HFF-Myc (cell line): Measurements from ENCODE around the gene GRAP.

Experiments used
- DNase-seq: peaks from one replicate; pipeline ENCODE4 v3.0.0-alpha.2; 2011; ENCODE audit warnings: low read depth; ENCODE audit errors: extremely low read depth
- H3K4me3 ChIP-seq: replicated peaks from 2 replicates; pipeline ENCODE4 v1.5.1; 2011; ENCODE audit warnings: low read depth, mild to moderate bottlenecking, control low read depth, low read length
- CTCF ChIP-seq: IDR thresholded peaks from 2 replicates; pipeline ENCODE4 v1.5.1; 2012; ENCODE audit warnings: mild to moderate bottlenecking, low read depth, low read length, control low read depth; ENCODE audit errors: missing control alignments

Gene GRAP

GRCh38 chr17:19011581-19011980 is 35.2 kb downstream of the GRAP start:
- TF ChIP-seq CTCF = no peak

GRCh38 chr17:19010729-19011505 is 35.8 kb downstream of the GRAP start:
- no peak for TF ChIP-seq CTCF
- H3K4me3 ChIP-seq = no peak overlapping the region
- no peak for DNase-seq

More at GRCh38 chr17:19011581-19011980, 35.2 kb downstream of the GRAP start:
- no peak for DNase-seq
- H3K4me3 ChIP-seq = no peak overlapping the region

DNA sequence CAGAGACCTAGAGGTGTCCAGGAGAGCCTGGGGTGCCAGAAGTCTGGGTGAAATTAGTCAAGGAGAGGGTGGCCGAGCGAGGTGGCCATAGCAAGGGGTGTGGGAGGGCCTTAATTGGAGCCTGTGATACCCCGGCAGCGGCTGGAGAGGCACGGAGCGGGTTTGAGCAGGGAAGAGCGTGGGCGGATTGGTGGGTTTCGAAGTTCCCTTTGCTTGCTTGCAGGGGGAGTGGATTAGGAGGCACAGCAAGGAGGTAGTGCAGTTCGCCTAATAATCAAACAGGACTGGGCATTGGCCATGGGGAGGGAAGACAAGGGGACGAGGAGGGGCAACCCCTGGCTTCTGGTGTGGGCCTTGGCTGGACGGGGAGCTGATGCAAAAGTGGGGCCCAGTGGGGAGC is 36.8 kb downstream of the GRAP start:
- no peak for DNase-seq
- no peak overlapping the region for H3K4me3 ChIP-seq
- TF ChIP-seq CTCF = no peak

DNA sequence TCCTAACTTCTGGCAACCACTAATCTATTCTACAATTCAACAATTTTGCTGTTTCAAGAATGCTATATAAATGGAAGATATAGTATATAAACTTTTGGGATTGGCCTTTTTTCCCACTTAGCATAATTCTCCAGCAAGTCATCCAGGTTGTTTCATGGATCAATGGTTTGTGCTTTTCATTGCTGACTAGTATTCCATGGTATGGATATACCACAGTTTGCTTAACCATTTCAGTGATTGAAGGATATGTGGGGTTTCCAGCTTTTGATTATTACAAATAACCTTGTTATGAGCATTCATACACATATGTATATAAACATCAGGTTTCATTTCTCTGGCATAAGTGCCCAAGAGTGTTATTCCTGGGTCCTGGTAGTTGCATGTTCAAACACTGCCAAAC is 40.1 kb downstream of the GRAP start:
- no peak overlapping the region for H3K4me3 ChIP-seq
- DNase-seq = no peak
- TF ChIP-seq CTCF = no peak

DNA sequence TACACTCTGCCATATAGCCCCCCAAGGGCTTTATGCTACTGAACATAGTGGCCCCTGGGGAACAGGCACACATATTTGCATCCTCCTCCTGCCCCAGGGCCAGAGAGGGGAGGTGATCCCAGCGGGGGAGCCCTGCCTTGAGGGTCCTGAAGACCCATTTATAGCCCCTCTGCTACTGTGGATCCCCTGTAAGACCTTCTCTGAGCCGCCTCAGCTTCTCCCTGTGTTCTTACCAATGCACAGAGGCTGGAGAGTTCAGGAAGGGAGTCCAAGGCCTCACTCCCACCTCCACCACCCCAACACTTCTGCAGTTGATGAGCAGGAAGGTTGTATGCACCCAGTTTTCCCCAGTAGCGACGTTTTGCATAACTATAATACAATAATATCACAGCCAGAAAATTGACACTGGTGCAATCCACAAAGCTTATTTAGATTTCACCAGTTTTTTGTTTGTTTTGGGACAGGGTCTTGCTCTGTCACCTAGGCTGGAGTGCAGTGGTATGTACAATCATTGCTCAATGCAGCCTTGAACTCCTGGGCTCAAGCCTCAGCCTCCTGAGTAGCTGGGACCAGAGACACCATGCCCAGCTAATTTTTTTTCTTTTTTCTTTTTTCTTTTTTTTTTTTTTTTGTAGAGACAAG is 40.8 kb downstream of the GRAP start:
- DNase-seq = no peak
- TF ChIP-seq CTCF = no peak
- no peak overlapping the region for H3K4me3 ChIP-seq

GRCh38 chr17:19005137-19005773 is 41.5 kb downstream of the GRAP start:
- no peak for DNase-seq
- TF ChIP-seq CTCF = no peak
- H3K4me3 ChIP-seq = peak overlapping the region; percentile 74
